Middle frontal gyrus (tissue), 1 donor: ENCODE data around the gene EGF.
"Not testable (repeated sequence)": the region's sequence is repeated elsewhere in the genome, so short reads cannot be mapped to it uniquely, and the experiment has no call there.

Source experiments
- DNase-seq: peaks from one replicate; pipeline ENCODE4 v3.0.0-alpha.2; 2015; ENCODE audit warnings: low spot score; ENCODE audit errors: extremely low spot score

Gene EGF

DNA sequence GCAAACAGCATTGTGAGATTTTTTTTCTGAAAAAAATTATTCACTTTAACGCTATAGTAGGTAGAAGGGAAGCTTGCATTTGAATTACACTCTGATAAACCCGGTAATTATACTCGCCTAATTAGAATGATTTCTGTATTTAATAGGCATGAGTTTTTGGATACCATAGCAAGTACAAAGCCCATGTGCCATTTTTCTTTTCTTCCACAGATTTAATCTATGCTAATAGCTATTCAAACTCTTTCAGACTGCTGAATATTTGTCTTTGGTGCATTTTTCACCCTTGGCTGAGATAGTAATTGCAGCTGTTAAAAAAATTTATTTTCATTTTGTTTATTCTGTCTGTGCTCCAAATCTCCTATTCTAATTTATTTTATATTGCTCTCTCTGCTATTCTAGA, 113.0 kb downstream of the EGF start:
- DNase-seq: no peak

GRCh38 chr4:110032603-110033002, 119.9 kb downstream of the EGF start:
- DNase-seq: no peak

GRCh38 chr4:110033355-110034025, 120.8 kb downstream of the EGF start:
- no peak for DNase-seq

- no peak for DNase-seq
Observed at GRCh38 chr4:110034026-110034393, 121.3 kb downstream of the EGF start.

DNA sequence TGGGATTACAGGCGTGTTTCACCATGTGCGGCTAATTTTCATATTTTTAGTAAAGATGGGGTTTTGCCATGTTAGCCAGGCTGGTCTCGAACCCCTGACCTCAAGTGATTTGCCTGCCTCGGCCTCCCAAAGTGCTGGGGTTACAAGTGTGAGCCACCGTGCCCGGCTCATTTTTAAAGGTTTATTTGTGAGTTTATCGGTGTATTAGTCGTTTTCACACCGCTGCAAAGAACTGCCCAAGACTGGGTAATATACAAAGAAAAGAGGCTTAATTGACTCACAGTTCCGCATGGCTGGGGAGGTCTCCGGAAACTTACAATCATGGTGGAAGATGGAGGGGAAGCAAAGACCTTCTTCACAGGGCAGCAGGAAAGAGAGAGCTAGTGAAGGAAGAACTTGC, 126.5 kb downstream of the EGF start:
- not testable (repeated sequence) for DNase-seq

DNA sequence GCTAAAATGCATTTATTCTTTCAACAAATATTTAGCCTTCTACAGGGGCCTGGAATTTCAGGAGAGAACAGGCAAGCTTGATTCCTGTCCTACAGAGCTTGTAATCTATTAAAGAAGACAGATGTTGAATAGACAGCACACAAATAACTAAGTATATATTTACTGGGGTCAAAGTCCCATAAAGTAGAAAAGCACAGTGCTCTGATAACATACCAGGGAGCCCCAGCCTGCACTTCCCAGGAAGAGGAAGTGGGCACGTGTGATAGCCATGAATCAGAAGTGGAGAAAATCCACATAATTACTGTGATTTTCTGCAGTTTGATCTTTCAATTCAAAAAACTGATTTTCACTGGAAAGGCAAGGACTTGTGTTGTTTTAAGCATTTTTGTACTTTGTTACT, 129.1 kb downstream of the EGF start:
- no peak for DNase-seq

DNA sequence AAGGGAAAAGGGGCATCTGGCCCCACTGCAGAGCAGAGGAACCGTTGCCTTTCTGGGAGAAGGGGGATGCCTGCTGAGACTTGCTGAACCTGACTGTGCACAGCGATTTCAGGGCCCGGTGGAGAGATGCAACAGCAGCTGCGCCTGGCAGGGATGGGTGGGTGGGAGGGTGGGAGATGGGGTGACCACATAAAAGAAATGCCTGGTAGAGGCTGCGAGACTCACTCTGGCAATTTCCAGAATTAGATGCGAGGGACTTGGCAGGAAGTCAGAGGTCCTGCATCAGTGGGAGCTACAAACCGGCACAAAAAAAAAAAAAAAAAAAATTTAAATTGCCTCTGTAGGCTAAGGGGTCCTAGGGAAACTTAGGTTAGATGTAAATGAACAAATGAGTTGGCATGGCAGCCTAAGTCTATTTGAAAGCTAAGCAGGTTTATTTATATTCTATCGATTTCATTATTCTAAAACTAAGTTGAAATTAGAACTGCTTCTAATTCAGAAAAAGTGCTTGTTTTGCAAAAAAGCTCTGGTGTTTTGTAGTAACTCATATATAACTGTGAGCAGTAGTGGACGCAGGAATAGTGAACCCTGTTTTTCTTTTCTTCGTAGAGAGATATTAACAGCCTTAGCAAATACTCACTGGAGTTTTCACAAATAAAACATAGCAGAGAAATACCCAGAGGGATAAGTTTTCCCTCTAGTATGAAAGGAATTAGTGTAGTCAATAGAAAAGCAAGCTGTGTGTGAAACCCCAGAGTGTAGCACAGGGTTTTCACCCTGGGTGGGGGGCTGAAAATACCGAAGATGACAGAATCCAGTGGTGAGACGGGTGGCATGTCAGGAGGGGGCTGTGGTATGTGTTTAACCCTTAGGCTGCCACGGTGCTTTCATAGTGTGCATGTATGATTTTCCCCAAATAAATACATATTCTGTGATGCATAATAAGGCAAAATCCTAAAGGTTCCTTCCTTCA, 130.1 kb downstream of the EGF start:
- DNase-seq: no peak

- no peak for DNase-seq
Observed at GRCh38 chr4:110046588-110047049, 133.9 kb downstream of the EGF start.

- DNase-seq: peak; percentile 24
Observed at GRCh38 chr4:110049951-110050925, 137.6 kb downstream of the EGF start.

DNA sequence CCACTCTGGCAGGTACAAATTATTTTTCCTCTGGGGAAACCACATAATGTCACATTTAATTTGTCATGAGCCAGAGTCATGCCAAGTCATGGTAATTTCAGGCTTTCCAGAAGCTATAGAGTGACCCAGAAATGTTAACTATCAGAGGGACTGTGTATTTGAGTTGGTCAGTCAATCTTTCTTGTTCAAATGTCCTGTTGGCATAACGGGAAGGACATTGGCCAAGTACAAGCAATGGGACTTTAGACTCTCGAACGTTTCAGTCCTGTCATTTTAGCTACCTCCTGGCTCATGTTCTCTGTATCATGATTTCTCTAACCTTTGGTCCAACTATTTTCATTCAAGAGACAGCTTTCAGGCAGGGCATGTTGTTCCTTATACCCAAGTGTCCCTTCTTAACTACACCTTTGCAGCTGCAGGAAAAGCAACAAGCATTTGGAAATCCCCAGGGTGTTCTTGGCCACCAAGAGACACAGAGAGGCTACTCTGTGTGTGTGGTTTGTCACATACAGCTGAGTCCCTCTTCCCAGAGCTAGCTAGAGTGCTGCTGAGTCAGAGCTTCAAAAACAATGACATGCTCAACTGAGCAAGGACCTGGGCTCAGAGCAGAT, 142.6 kb downstream of the EGF start:
- DNase-seq: no peak

- DNase-seq: no peak
Observed at GRCh38 chr4:110058677-110059076, 146.0 kb downstream of the EGF start.

GRCh38 chr4:110059556-110060191, 147.0 kb downstream of the EGF start:
- DNase-seq: no peak

DNA sequence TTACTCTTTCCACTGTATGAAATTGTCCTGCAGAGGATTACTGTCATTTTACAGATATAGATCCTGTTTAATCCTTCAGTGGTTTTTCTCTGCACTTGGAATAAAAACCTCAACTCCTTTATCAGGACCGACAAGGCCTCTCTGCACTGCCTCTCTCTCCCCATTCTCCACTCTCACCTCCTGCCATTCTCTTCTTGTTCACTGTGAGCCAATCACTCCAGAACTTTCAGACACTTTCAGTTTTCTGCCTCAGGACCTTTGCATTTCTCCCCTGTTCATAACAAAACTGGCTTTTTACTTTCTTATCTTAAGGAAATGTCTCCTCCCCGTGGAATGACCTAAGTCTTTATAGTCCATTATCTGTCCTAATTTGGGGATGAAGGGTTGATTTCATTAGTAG, 148.4 kb downstream of the EGF start:
- no peak for DNase-seq
